MM.1S (cell line): ENCODE data around the gene HSF4.

Experiments used
- EZH2phosphoT487 ChIP-seq: fragments of 300-600 bp; sonication (generic); IDR thresholded peaks from 2 replicates; pipeline ENCODE4 v1.6.1; 2018; ENCODE audit warnings: antibody characterized with exemption, low read length
- TF ChIP-seq, protein P1 (sequence below): fragments of 300-600 bp; sonication (generic); IDR thresholded peaks from 2 replicates; pipeline ENCODE4 v1.5.1; 2016; ENCODE audit warnings: antibody characterized with exemption, low read length, mixed read lengths

DNA sequence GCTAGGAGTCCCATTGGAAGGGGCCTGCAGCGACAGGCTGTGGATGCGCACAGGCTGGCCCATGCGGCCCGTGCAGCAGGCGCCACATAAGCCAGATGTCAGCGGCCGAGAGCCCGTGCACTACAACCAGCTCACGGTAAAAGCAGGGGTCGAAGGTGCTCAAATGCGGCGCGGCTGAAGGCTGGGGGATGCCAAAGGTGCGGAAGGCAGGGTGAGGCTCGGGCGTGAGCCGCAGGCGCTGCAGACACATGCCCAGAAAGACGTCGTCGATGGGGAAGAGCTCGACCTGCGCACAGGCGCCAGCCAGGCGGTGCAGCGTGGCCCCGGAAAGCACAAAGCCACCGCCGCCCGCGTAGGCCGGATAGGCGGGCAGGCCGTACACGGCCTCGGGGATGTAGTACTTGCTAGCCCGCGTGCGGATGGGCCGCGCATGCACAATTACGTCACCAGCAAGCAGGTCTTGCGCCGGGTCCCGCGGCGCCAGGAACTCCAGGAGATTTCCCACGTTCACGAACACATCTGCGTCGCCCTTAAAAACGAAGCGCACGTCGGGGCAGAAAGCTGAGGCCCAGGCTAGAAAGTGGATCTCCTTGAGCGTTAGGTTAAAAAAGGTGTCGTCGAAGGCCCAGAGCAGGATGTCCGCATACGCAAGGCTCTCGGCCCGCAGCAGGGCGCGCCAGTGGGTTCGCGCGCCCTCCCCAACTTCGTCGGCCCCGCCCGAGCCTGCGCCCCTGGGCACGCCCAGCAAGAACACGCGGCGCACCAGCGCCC, 15.1 kb upstream of the HSF4 start:
- TF ChIP-seq, protein P1, sequence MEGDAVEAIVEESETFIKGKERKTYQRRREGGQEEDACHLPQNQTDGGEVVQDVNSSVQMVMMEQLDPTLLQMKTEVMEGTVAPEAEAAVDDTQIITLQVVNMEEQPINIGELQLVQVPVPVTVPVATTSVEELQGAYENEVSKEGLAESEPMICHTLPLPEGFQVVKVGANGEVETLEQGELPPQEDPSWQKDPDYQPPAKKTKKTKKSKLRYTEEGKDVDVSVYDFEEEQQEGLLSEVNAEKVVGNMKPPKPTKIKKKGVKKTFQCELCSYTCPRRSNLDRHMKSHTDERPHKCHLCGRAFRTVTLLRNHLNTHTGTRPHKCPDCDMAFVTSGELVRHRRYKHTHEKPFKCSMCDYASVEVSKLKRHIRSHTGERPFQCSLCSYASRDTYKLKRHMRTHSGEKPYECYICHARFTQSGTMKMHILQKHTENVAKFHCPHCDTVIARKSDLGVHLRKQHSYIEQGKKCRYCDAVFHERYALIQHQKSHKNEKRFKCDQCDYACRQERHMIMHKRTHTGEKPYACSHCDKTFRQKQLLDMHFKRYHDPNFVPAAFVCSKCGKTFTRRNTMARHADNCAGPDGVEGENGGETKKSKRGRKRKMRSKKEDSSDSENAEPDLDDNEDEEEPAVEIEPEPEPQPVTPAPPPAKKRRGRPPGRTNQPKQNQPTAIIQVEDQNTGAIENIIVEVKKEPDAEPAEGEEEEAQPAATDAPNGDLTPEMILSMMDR: no peak
- TF ChIP-seq EZH2phosphoT487: no peak
